NCI-H1105 (cell line): ENCODE results near the gene ERMAP.

Experiments used
- DNase-seq: peaks from one replicate; lab custom pipeline; 2025; lab: John Stamatoyannopoulos, UW

The ERMAP gene

GRCh38 chr1:42876009-42876408 is 59.1 kb downstream of the ERMAP start:
- DNase-seq, result no peak

- DNase-seq, result no peak
Measured at GRCh38 chr1:42877380-42877779, 60.5 kb downstream of the ERMAP start.

GRCh38 chr1:42880384-42880783 is 63.5 kb downstream of the ERMAP start:
- DNase-seq, result no peak

GRCh38 chr1:42886046-42886739 is 69.3 kb downstream of the ERMAP start:
- DNase-seq, result no peak

- no peak for DNase-seq
Measured at GRCh38 chr1:42886800-42887199, 69.9 kb downstream of the ERMAP start.

GRCh38 chr1:42887366-42887765 is 70.4 kb downstream of the ERMAP start:
- DNase-seq, result no peak

GRCh38 chr1:42888013-42888633 is 71.2 kb downstream of the ERMAP start:
- no peak for DNase-seq

GRCh38 chr1:42889264-42889663 is 72.3 kb downstream of the ERMAP start:
- DNase-seq, result no peak

- no peak for DNase-seq
Measured at GRCh38 chr1:42891465-42892138, 74.7 kb downstream of the ERMAP start.
